NCI-H2227 treated with DMSO at 0.1 percent for 48 hours (cell line): ENCODE measurements around the gene MPV17L.
"Not testable (repeated sequence)": the region's sequence is repeated elsewhere in the genome, so short reads cannot be mapped to it uniquely, and the experiment has no call there.

Source experiments
- DNase-seq: peaks from one replicate; lab custom pipeline; 2025; lab: John Stamatoyannopoulos, UW

MPV17L gene

DNA sequence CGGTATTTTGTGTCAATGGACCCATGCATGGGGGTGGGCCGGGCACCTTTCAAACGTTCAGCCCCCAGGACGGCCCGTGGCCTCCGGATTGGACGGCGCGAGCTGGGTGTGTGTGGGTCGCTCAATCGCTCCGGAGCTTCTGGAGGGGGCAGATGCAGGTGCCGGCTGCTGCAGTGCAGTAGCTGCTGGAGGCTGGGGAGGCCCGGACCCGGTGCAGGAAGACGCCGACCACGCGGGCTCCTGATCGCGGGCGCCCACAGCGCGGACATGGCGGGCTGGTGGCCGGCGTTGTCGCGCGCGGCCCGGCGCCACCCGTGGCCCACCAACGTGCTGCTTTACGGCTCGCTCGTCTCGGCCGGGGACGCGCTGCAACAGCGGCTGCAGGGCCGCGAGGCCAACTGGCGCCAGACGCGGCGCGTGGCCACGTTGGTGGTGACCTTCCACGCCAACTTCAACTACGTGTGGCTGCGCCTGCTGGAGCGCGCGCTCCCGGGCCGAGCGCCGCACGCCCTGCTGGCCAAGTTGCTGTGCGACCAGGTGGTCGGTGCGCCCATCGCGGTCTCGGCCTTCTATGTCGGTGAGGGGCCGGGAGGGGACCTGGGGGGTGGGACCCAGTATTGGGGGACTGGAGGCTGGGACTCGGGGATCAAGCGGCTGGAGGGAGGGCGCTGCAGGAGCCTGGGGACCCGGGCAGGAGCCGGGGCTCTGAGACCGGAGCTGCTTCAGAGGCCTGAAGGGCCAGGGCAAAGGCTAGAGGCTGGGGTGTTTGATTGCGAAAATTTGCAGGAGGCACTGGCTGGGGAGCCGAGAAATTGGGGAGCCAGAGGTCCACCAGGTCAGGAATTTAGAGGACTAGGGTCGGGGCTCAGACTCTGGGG lies at the start of gene MPV17L:
MPV17L (plus strand) TSS at position 124 of the 878 bp plus-strand sequence; CDS start at position 268, 144 bp downstream.
- DNase-seq: peak; percentile 61

GRCh38 chr16:15348721-15349120 lies 46.8 kb upstream of the MPV17L start:
- DNase-seq: not testable (repeated sequence)

GRCh38 chr16:15351251-15351650 lies 44.3 kb upstream of the MPV17L start:
- not testable (repeated sequence) for DNase-seq

DNA sequence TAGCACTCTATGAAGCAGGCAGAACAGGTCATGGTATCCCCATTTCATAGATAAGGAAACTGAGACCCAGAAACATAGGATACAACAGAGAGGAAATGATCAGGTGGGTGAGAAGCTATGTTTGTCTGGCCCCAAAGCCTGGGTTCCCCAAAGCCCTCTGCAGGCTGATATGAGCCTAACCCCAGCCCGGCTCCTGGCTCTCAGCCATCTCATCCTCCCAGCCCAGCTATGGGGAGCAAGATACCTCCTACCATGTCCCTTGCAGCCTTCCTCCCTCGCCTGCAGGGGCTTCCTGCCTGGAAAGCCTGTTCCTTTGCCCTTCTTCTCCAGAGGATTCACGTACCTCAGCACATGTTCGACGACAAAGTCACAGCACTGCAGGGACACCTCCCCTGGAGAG lies 43.8 kb upstream of the MPV17L start:
- not testable (repeated sequence) for DNase-seq

DNA sequence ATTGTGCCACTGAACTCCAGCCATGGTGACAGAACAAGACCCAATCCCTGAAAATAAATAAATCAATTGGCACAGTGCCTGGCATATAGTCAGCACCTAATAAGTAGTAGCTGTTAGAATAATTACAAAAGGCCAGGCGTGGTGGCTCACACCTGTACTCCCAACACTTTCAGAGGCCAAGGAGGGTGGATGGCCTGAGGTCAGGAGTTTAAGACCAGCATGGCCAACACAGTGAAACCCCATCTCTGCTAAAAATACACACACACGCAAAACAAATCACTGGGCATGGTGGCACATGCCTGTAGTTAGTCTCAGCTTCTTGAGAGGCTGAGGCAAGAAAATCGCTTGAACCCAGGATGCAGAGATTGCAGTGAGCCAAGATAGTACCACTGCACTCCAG lies 42.7 kb upstream of the MPV17L start:
- DNase-seq: not testable (repeated sequence)

GRCh38 chr16:15354846-15355245 lies 40.7 kb upstream of the MPV17L start:
- DNase-seq: not testable (repeated sequence)

- DNase-seq: not testable (repeated sequence)
These were observed 38.1 kb upstream of the MPV17L start for GRCh38 chr16:15357495-15357894.

DNA sequence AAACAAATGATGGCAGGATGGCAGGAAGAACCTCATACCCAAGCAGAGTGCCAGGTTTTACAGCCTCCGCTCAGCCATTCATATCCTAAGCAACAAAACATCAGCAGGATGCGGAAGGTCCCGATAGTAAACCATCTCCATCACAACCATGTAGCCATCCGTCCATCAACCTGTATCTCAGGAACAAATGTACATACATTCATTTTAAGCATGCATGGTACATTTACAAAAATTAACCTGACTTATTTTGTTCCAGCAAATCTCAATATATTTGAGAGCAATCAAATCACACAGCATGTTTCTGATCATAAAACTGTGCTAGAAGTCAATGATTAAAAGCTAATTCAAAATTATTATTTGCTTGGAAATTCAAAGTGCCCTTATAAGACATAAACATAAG lies 17.4 kb upstream of the MPV17L start, which contains the start of gene NPIPA5:
NPIPA5 (minus strand) TSS at position 101 of the 400 bp plus-strand sequence; CDS start at position 101, 0 bp downstream.
- DNase-seq: not testable (repeated sequence)

- not testable (repeated sequence) for DNase-seq
These were observed 12.7 kb upstream of the MPV17L start for GRCh38 chr16:15382810-15383209.

DNA sequence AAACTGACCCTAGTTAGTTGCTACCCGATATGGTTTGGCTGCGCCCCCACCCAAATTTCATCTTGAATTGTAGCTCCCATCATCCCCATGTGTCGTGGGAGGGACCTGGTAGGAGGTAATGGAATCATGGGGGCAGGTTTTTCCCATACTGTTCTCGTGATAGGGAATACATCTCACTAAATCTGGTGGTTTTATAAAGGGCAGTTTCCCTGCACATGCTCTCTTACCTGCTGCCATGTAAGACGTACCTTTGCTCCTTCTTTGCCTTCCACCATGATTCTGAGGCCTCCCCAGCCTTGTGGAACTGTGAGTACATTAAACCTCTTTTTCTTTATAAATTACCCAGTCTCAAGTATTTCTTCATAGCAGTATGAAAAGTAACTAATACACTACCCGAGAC lies 7.5 kb upstream of the MPV17L start:
- not testable (repeated sequence) for DNase-seq

DNA sequence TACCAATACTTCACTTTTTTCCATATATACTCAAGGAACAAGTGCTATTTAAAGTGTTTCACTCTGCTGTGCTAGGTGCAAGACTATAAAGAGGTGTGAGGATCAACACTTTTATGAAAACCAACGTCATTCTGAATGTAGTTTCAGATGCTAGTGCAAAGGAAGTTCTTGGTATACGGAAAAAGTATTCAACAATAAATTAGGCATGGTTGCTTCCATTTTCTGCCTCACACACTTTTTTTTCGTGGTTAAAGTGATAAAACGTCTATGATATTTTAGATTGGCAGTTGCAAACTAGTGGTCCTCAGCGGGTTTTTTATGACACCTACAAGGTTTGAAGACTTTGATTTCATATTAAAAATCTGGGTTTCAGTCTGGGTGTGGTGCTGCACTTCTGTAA lies 5.6 kb upstream of the MPV17L start:
- DNase-seq: not testable (repeated sequence)

- not testable (repeated sequence) for DNase-seq
These were observed 2.5 kb upstream of the MPV17L start for GRCh38 chr16:15393025-15393424.

- DNase-seq: not testable (repeated sequence)
These were observed 915 bp downstream of the MPV17L start for GRCh38 chr16:15396509-15396829.

DNA sequence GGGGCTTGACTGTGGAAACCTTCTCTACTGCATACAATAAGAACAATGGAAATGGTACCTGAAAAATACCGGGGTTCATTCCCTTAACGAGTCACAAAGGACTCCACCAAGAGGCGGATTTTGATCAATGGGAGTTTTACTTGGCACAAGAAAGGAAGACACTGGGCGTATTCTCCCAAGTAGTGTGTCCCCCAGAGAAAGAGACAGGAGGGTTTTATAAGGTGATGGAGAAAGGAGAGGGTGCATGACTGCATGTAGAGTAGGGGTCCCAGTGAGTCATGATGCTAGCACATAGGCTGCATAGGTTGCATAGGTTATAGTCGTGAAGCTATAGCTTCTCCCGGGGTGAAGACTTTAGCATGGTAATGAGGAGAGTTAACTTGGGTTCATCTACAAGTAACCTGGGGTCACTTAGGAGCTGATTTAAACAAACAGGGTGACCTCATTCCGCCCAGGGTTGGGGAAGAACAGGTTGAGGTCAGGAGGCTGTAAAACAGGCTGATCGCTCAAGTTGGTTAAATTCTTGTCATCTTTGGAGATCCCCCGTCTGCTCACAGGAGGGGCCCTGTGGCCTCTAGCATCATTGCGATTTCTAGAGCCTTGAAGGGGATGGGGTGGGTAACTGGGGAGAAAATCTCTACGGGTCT lies 1.5 kb downstream of the MPV17L start:
- no peak for DNase-seq

DNA sequence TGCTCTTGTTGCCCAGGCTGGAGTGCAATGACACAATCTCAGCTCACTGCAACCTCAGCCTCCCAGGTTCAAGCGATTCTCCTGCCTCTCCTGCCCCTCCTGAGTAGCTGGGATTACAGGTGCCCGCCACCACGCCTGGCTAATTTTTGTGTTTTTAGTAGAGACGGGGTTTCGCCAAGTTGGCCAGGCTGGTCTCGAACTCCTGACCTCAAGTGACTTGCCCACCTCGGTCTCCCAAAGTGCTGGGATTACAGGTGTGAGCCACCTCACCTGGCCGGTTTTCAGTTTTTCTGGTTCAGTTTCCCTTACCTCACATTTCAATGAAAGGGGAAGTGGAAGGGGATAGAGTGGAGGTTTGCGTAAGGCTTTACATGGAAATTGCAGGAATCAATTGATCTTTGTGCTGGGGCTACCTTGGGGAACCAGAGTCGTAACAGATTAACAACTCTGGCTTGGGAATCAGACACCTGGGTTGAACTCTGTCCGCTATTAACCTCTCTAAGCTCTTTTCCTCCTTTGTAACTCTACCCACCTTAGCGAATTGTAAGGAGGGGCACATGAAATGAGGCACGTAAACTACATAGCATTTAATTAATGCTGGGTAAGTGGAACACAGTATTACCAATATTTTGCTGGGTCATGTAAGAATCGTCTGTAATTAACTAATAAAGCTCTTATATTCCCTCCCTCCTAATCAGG lies 3.2 kb downstream of the MPV17L start:
- no peak for DNase-seq

DNA sequence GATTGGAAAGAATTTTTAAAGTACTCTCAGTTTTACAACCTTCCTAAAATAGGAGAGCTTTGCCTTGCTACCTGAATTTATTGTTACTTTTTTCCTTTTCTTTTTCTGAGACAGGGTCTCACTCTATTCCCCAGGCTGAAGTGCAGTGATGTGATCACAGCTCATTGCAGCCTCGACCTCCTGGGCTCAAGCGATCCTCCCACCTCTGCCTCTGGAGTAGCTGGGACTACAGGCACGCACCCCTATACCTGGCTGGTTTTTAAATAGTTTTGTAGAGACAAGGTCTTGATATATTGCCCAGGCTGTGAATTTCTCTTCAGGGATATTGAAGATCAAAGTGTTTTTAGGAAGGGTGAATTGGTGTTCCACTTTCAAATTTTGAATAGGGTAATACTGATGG lies 3.8 kb downstream of the MPV17L start:
- DNase-seq: no peak

DNA sequence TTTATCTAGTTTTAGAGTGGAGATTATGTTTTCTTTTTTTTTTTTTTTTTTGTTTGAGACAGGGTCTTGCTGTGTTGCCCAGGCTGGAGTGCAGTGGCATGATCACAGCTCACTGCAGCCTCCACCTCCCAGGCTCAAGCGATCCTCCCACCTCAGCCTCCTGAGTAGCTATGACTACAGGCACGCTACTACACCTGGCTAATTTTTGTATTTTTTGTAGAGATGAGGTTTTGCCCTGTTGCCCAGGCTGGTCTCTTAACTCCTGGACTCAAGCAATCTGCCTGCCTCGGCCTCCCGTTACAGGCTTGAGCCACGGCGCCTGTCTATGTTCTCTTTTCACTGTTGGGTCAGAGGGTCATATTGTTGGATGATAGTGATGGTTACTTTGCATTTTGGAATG lies 4.8 kb downstream of the MPV17L start:
- DNase-seq: not testable (repeated sequence)

DNA sequence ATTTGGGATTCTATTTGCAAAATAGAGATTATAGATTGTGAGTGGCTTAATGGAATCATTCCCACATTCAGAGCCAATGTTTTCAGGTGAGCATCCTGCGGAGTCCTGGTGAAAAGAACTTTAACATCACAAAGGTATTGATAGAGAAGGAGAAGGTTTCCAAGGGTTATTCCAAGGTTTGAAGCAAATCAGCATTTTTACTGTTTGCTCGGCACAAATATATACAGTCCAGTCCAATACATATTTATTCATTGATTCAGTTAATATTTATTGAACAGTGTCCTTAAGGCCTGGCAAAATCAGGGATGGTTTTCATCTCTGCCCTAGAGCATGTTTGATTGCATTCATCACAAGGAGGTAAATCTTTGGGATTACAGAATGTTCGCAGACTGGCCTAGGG lies 6.4 kb downstream of the MPV17L start:
- no peak for DNase-seq

GRCh38 chr16:15403392-15403995 lies 7.9 kb downstream of the MPV17L start:
- DNase-seq: no peak

DNA sequence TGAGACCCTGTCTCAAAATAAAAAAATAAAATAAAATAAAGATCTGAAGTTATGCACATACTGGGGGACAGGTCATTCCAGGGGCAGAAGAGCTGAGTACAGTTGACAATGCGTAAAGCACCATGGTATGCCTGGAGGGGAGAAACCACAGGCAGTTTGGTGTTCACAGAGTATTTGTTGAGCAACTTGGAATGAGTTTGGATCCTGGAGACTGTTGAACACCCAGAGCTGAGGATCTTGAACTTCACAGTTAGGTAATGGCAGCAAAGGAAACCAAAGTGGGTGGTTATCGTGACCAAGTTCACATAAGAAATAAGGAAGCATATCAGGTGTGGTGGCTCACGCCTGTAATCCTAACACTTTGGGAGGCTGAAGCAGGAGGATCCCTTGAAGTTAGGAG lies 8.5 kb downstream of the MPV17L start:
- not testable (repeated sequence) for DNase-seq

DNA sequence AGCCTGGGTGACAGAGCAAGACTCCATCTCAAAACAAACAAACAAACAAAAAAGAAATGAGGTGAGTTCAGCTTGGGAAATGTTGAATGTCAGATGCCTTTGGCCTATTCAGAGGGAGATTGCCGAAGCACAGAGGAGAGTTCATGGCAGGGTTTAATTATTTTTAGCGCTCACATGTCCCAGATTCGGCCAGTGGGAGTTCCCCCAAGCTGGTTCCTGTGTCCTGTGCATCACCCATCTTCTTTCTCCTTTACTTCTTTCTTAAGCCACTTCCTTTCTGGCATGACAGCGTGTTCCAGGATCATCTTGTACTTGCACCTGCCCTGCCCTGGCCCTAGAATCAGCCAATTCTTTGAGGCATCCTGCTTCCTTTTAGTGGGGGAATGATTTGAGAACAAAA lies 9.2 kb downstream of the MPV17L start:
- no peak for DNase-seq

DNA sequence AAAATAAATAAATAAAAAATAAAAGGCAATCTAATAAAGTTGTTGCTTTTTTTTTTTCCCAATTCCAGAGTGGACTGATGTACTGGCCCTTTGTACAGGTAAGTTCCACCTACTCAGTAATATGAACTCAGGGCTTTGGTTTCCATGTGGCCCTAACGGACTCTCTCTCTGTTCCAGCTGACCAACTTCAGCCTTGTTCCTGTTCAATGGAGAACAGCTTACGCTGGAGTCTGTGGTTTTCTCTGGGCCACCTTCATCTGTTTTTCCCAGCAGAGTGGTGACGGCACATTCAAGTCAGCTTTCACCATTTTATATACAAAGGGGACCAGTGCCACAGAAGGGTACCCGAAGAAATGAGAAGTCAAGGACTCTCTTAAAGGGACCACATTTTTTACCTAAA lies 12.2 kb downstream of the MPV17L start:
- DNase-seq: not testable (repeated sequence)
